H9 (cell line): ENCODE data around the gene ENTREP3. TPM values are rescaled to one million over a fixed set of nuclear protein-coding genes. Genes with fewer than 3 reads are reported as not detected.

Source experiments
- DNase-seq: peaks from one replicate; pipeline ENCODE4 v3.0.0-alpha.2; 2017
- H2AFZ ChIP-seq: one replicate; pipeline ENCODE4 v1.6.1; 2013; ENCODE audit warnings: mild to moderate bottlenecking, low read length, control low read depth, moderate library complexity
- H2AK5ac ChIP-seq: 2 replicates; pipeline ENCODE4 v1.6.1; 2013; ENCODE audit warnings: low read length, control low read depth, mixed read lengths; ENCODE audit not compliant: insufficient read length
- H2BK120ac ChIP-seq: one replicate; pipeline ENCODE4 v1.6.1; 2013; ENCODE audit warnings: low read depth, mild to moderate bottlenecking, low read length, control low read depth, inconsistent platforms; ENCODE audit not compliant: poor library complexity, severe bottlenecking
- H2BK12ac ChIP-seq: 2 replicates; pipeline ENCODE4 v1.6.1; 2013; ENCODE audit warnings: low read length, control low read depth, mixed read lengths, low read depth; ENCODE audit not compliant: insufficient read length
- H2BK15ac ChIP-seq: 2 replicates; pipeline ENCODE4 v1.6.1; 2013; ENCODE audit warnings: low read depth, low read length, control low read depth
- H2BK20ac ChIP-seq: one replicate; pipeline ENCODE4 v1.6.1; 2013; ENCODE audit warnings: low read depth, mild to moderate bottlenecking, low read length, control low read depth, inconsistent platforms; ENCODE audit not compliant: poor library complexity, severe bottlenecking
- H2BK5ac ChIP-seq: 2 replicates; pipeline ENCODE4 v1.6.1; 2013; ENCODE audit warnings: low read length, control low read depth, mixed read lengths; ENCODE audit not compliant: insufficient read length
- H3K14ac ChIP-seq: 2 replicates; pipeline ENCODE4 v1.6.1; 2013; ENCODE audit warnings: low read length, control low read depth; ENCODE audit not compliant: insufficient read depth
- H3K18ac ChIP-seq: 2 replicates; pipeline ENCODE4 v1.6.1; 2013; ENCODE audit warnings: low read depth, mild to moderate bottlenecking, mixed read lengths, low read length, control low read depth; ENCODE audit not compliant: insufficient read length
- H3K23ac ChIP-seq: 2 replicates; pipeline ENCODE4 v1.6.1; 2013; ENCODE audit warnings: low read length, control low read depth, mixed read lengths, low read depth; ENCODE audit not compliant: insufficient read length
- H3K23me2 ChIP-seq: 2 replicates; pipeline ENCODE4 v1.6.1; 2013; ENCODE audit warnings: low read depth, mild to moderate bottlenecking, mixed read lengths, low read length, control low read depth; ENCODE audit not compliant: insufficient read length, poor library complexity, severe bottlenecking
- H3K27ac ChIP-seq: 2 replicates; pipeline ENCODE4 v1.5.1; 2013; ENCODE audit warnings: low read length, control low read depth, mixed read lengths, low read depth; ENCODE audit not compliant: insufficient read length
- H3K27me3 ChIP-seq: 2 replicates; pipeline ENCODE4 v1.6.1; 2013; ENCODE audit warnings: low read length, control low read depth, inconsistent platforms; ENCODE audit not compliant: insufficient read depth
- H3K4ac ChIP-seq: 2 replicates; pipeline ENCODE4 v1.6.1; 2013; ENCODE audit warnings: low read depth, mild to moderate bottlenecking, control low read depth, inconsistent platforms, low read length, moderate library complexity
- H3K4me1 ChIP-seq: 2 replicates; pipeline ENCODE4 v1.6.1; 2013; ENCODE audit warnings: low read length, control low read depth, inconsistent platforms; ENCODE audit not compliant: insufficient read depth
- H3K4me2 ChIP-seq: 2 replicates; pipeline ENCODE4 v1.6.1; 2013; ENCODE audit warnings: low read length, control low read depth, mixed read lengths; ENCODE audit not compliant: insufficient read length, insufficient read depth
- H3K56ac ChIP-seq: 2 replicates; pipeline ENCODE4 v1.6.1; 2013; ENCODE audit warnings: low read depth, mild to moderate bottlenecking, mixed read lengths, low read length, control low read depth; ENCODE audit not compliant: insufficient read length
- H3K79me1 ChIP-seq: 2 replicates; pipeline ENCODE4 v1.6.1; 2013; ENCODE audit warnings: low read depth, mild to moderate bottlenecking, moderate library complexity, low read length, control low read depth, inconsistent platforms; ENCODE audit not compliant: insufficient read depth, poor library complexity, severe bottlenecking
- H3K79me2 ChIP-seq: 2 replicates; pipeline ENCODE4 v1.6.1; 2013; ENCODE audit warnings: low read length, control low read depth, inconsistent platforms; ENCODE audit not compliant: insufficient read depth
- H3K9ac ChIP-seq: 2 replicates; pipeline ENCODE4 v1.6.1; 2013; ENCODE audit warnings: low read length, control low read depth, mixed read lengths; ENCODE audit not compliant: insufficient read length; ENCODE audit errors: extremely low read depth
- H3K9me3 ChIP-seq: one replicate; pipeline ENCODE4 v1.6.1; 2013; ENCODE audit warnings: low read depth, low read length, inconsistent platforms; ENCODE audit not compliant: control insufficient read depth
- H3T11ph ChIP-seq: one replicate; pipeline ENCODE4 v1.6.1; 2013; ENCODE audit warnings: mild to moderate bottlenecking, low read length, control low read depth, inconsistent platforms
- H4K20me1 ChIP-seq: one replicate; pipeline ENCODE4 v1.6.1; 2013; ENCODE audit not compliant: control insufficient read depth, insufficient read length, insufficient read depth
- H4K5ac ChIP-seq: 2 replicates; pipeline ENCODE4 v1.6.1; 2013; ENCODE audit warnings: low read depth, mild to moderate bottlenecking, mixed read lengths, low read length, control low read depth; ENCODE audit not compliant: insufficient read length
- H4K8ac ChIP-seq: replicated peaks from 2 replicates; pipeline ENCODE4 v1.6.1; 2013; ENCODE audit warnings: low read length, control low read depth, mixed read lengths, low read depth; ENCODE audit not compliant: insufficient read length
- H4K91ac ChIP-seq: 2 replicates; pipeline ENCODE4 v1.6.1; 2013; ENCODE audit warnings: low read depth, mild to moderate bottlenecking, moderate library complexity, mixed read lengths, low read length, control low read depth; ENCODE audit not compliant: insufficient read length
- H3K27ac Mint-ChIP-seq, 3 experiments: 2 replicates in 2 of 3; 3 replicates in 1 of 3; pipeline ENCODE4 v1.8.0; 2020 to 2021; ENCODE audit warnings: mixed read lengths in 3 of 3, mild to moderate bottlenecking in 1 of 3, moderate library complexity in 1 of 3
- H3K27me3 Mint-ChIP-seq: 2 replicates; pipeline ENCODE4 v1.8.0; 2021; ENCODE audit warnings: low read depth, mild to moderate bottlenecking, moderate library complexity, mixed read lengths
- H3K36me3 Mint-ChIP-seq, 3 experiments: 2 replicates in 2 of 3; 3 replicates in 1 of 3; pipeline ENCODE4 v1.8.0; 2020 to 2021; ENCODE audit warnings: low read depth in 3 of 3, mixed read lengths in 3 of 3; ENCODE audit not compliant: insufficient read depth in 1 of 3
- H3K4me1 Mint-ChIP-seq, 2 experiments: 2 replicates each; pipeline ENCODE4 v1.8.0; 2020; ENCODE audit warnings: mixed read lengths in 2 of 2
- H3K4me3 Mint-ChIP-seq, 2 experiments: 2 replicates in 1 of 2; 3 replicates in 1 of 2; pipeline ENCODE4 v1.8.0; 2020 to 2021; ENCODE audit warnings: mild to moderate bottlenecking in 2 of 2, mixed read lengths in 2 of 2, moderate library complexity in 1 of 2
- H3K9me3 Mint-ChIP-seq, 2 experiments: 2 replicates in 1 of 2; 3 replicates in 1 of 2; pipeline ENCODE4 v1.8.0; 2020; ENCODE audit warnings: mild to moderate bottlenecking in 2 of 2, mixed read lengths in 2 of 2, moderate library complexity in 1 of 2
- WGBS: extraction: QIAGEN DNeasy Blood & Tissue Kit; methylation state at CpG from one replicate; pipeline ENCODE4 v1.1.7; 2013; ENCODE audit warnings: missing lambda C conversion rate, low lambda C conversion rate, mixed read lengths; ENCODE audit not compliant: insufficient read length; ENCODE audit errors: extremely low coverage; 5-methylcytosine and 5-hydroxymethylcytosine counted together
- total RNA-seq: library from RNA; stranded (reverse); gene quantifications from 2 replicates; pipeline ENCODE4 v1.2.1, GENCODE V29; 2021
- TF ChIP-seq, protein P1 (sequence below): fragments of 200-600 bp; sonication (generic); conservative IDR thresholded peaks from 3 replicates; pipeline ENCODE4 v1.8.0; 2021; ENCODE audit warnings: antibody characterized with exemption, mild to moderate bottlenecking

Gene ENTREP3
- total RNA-seq, 1 experiment from 2014 or later, result 41.0 TPM

DNA sequence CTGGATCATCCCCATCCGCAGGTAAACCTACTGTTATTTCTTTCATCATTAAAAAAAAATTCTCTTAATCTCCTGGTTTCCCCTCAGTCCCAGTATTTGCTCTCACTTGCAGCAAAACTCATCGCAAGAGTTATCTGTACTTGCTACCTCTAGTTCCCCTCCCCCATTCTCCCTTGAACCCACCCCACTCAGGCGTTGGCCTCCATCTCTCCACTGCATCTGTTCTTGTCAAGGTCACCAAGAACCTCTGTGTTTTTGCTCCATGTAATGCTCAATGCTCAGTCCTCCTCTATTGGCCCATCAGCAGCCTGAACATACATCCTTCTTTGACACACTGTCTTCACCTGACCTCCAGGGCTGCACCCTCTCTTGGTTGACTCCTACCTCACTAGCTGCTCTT, 41.4 kb upstream of the ENTREP3 start:
- no peak overlapping the region for H3K14ac ChIP-seq
- H3K4me1 ChIP-seq, result no peaks in the 10 kb centered on the region; the same call in 1 of the 2 replicates
- H3K79me1 ChIP-seq, result no peaks in the 10 kb centered on the region
- no peak for DNase-seq
- no peak overlapping the region for H3K23ac ChIP-seq
- H2BK5ac ChIP-seq, result no peak overlapping the region
- no peak overlapping the region for H3K4ac ChIP-seq
- TF ChIP-seq, protein P1, sequence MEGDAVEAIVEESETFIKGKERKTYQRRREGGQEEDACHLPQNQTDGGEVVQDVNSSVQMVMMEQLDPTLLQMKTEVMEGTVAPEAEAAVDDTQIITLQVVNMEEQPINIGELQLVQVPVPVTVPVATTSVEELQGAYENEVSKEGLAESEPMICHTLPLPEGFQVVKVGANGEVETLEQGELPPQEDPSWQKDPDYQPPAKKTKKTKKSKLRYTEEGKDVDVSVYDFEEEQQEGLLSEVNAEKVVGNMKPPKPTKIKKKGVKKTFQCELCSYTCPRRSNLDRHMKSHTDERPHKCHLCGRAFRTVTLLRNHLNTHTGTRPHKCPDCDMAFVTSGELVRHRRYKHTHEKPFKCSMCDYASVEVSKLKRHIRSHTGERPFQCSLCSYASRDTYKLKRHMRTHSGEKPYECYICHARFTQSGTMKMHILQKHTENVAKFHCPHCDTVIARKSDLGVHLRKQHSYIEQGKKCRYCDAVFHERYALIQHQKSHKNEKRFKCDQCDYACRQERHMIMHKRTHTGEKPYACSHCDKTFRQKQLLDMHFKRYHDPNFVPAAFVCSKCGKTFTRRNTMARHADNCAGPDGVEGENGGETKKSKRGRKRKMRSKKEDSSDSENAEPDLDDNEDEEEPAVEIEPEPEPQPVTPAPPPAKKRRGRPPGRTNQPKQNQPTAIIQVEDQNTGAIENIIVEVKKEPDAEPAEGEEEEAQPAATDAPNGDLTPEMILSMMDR, result no peak
- no peaks in the 10 kb centered on the region for H3K9me3 ChIP-seq
- no CpG with 5 or more reads among the region's 3 CpGs for WGBS
- H3K27ac ChIP-seq, result no peak overlapping the region
- no peak overlapping the region for H4K5ac ChIP-seq
- H3K36me3 Mint-ChIP-seq, result no peaks in the 10 kb centered on the region
- H3K9me3 Mint-ChIP-seq, result no peaks in the 10 kb centered on the region; a peak in 1 of 5 replicates
- peaks cover 12% of the 10 kb centered on the region for H3K23me2 ChIP-seq
- peaks cover 18% of the 10 kb centered on the region for H3K27me3 Mint-ChIP-seq
- H4K8ac ChIP-seq, result no peak overlapping the region
- no peaks in the 10 kb centered on the region; the same call in 1 of the 2 replicates for H3K27me3 ChIP-seq
- H3T11ph ChIP-seq, result no peak overlapping the region
- H3K4me3 Mint-ChIP-seq, result no peak overlapping the region
- no peak overlapping the region for H4K91ac ChIP-seq
- H3K4me2 ChIP-seq, result no peak overlapping the region
- peak overlapping the region in 1 of 3 experiments; percentile 7; a peak in 1 of 7 replicates for H3K27ac Mint-ChIP-seq
- H2BK120ac ChIP-seq, result no peak overlapping the region
- H2BK12ac ChIP-seq, result no peak overlapping the region
- no peak overlapping the region for H2BK20ac ChIP-seq
- H3K4me1 Mint-ChIP-seq, result peaks cover 14 to 29% of the 10 kb centered on the region in 2 experiments
- H3K56ac ChIP-seq, result no peak overlapping the region
- H3K18ac ChIP-seq, result no peak overlapping the region
- H2AK5ac ChIP-seq, result no peak overlapping the region
- H3K9ac ChIP-seq, result no peak overlapping the region
- H3K79me2 ChIP-seq, result no peaks in the 10 kb centered on the region
- H2BK15ac ChIP-seq, result no peak overlapping the region
- H2AFZ ChIP-seq, result no peak overlapping the region
- no peaks in the 10 kb centered on the region for H4K20me1 ChIP-seq
